Suprapubic skin (tissue), 3 donors: ENCODE data around the gene PSMC3.

Experiments used
- CTCF ChIP-seq, 2 donors: fragments of 200-600 bp in 1 of 2; fragments of 450-650 bp in 1 of 2; sonication (generic) in 1 of 2; IDR thresholded peaks; one replicate each; pipeline ENCODE4 v1.5.1; 2016 to 2019; ENCODE audit warnings: antibody characterized with exemption in 2 of 2, mild to moderate bottlenecking in 1 of 2, moderate library complexity in 1 of 2
- EP300 ChIP-seq: sonication (generic); formaldehyde crosslinking; IDR thresholded peaks from one replicate; pipeline ENCODE4 v1.6.1; 2017; ENCODE audit warnings: antibody characterized with exemption
- POLR2A ChIP-seq, 2 donors: fragments of 450-650 bp; IDR thresholded peaks; one replicate each; pipeline ENCODE4 v1.6.1; 2017; ENCODE audit warnings: antibody characterized with exemption in 2 of 2, mild to moderate bottlenecking in 2 of 2, moderate library complexity in 2 of 2

- TF ChIP-seq POLR2A (IDR thresholded peaks at IDR 0.05) (no peak), CTCF (IDR thresholded peaks at IDR 0.05) (no peak), EP300 (no peak)
These were observed 41.1 kb upstream of the PSMC3 start for GRCh38 chr11:47467357-47467756.
